HG03439 (cell line): Measurements from ENCODE around the gene SCD5.

ENCODE experiments used
- ATAC-seq: cut with Tn5 transposase; IDR thresholded peaks from one replicate; pipeline ENCODE4 v1.9.1; 2021; ENCODE audit warnings: mild to moderate bottlenecking, moderate library complexity; ENCODE audit not compliant: unreplicated experiment

Gene SCD5

DNA sequence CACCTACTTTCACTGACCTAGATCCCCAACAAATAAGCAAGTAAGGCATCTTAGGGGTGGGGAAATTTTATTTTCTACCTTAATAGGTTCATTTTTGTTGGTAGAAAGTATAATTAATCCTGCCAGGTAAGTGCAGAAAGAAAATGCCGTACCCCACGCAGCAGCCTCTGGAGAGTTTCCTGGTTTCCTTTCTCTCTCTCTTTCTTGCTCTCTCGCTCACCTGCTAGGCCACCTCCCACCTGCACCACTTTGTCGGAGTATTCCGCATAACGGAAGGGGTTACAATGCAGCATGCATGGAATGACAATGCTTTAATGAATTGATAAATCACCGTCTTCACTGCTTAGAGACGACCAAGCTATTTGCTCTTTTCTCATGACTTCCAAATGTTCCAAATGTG is 101.0 kb downstream of the SCD5 start:
- ATAC-seq = no peak

DNA sequence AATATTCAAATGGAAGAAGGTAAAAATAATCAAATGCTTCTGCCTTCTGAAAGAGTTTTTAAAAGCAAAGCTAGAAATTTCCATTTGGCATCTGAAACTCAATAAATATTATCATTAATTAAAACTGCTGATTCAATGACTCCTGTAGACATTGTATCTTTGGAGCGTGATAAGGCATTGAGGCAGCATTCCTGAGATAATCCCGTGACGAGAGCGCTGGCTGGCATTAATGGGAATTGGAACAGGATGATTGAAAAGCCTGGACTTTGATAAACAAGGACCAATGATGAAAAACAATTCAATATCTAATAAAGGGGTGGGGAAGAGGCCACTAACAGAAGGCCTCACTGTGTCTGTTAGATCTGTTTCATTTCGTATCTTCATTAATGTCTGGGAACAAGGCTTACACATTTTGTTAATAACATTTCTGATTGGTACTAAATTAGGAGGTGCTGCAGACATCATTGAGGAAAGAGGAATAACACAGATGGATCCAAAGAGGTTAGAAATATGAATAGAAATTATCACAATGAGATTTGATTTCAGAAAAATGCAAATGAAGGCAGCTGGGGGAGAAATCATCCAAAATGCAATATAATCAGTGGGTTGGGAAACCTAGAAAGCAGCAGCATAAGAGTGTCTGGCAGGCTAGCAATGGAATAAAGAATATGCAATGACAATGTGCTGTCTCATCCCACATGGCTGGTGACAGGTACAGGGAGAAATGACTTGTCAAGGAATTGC is 102.3 kb downstream of the SCD5 start:
- no peak for ATAC-seq

DNA sequence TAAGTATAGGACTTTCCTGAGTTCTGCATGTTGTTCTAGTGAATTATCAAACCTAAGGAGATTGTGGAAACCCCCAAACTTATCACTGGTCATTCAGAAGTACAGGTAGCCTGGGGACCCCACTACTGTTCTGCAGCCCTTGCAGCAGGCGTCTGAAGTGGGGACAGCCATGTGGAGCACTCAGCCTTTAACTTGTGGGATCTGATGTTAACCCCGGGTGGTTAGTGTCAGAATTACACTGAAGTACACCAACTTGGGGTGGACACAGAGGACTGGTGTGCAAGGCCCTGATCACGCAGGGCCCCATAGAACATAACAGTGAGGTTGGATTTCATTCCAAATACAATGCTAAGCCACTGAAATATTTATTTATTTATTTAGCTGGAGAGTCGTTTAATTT is 103.7 kb downstream of the SCD5 start:
- ATAC-seq = no peak

- ATAC-seq = no peak
These were observed 104.5 kb downstream of the SCD5 start for GRCh38 chr4:82694046-82694445.

- no peak for ATAC-seq
These were observed 106.4 kb downstream of the SCD5 start for GRCh38 chr4:82692101-82692780.

- ATAC-seq = no peak
These were observed 107.2 kb downstream of the SCD5 start for GRCh38 chr4:82691431-82691830.

DNA sequence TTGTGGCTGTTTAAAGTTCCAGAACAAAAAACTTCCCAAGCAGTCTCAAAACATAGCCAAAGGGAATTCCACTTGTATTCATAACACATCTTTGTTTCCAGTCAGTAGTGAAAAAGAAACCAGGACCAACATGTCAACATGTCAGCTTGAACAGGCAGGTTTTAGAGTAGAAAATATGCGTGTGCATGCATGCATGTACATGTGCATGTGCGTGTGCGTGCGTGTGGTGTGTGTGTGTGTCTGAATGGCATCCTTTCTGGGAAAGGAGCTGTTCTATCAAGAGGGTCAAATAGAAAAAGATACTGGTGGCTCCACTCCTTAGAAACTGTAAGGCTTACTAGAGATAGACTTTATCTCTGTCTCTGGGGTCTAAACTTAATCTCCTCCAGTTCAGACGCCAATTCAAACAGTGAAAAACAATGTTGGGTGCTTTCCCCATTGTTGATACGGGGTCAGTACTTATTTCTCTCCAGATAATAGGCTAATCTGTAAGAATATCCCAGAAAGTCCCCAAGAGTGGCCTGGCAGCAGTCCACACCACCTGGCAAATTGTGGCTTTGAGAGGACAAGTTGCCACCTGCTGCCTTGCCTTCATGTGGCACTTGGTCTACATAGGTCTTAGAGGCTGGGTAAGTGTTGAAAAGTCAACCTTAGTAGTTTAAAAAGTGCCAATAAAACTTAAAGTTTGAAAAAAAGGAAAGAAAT is 110.4 kb downstream of the SCD5 start:
- ATAC-seq = no peak

DNA sequence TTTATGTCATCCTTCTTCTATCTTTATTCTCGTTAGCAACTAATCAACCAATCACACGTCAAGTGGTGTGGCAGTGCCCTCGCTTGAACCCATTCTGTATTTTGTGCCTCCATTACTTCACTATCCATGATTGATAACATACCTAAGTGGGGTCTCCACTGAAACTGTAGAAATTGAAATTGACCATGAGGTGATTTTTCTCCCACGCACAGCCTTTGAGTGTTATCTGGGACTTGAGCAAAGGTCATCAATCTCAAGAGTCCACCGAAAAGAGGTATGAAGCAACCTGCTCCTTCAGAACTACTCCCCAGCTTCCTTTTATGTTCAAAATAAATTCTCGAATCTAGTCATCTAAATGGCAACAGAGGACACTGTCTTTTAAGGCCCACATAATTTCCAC is 111.1 kb downstream of the SCD5 start:
- ATAC-seq = no peak

DNA sequence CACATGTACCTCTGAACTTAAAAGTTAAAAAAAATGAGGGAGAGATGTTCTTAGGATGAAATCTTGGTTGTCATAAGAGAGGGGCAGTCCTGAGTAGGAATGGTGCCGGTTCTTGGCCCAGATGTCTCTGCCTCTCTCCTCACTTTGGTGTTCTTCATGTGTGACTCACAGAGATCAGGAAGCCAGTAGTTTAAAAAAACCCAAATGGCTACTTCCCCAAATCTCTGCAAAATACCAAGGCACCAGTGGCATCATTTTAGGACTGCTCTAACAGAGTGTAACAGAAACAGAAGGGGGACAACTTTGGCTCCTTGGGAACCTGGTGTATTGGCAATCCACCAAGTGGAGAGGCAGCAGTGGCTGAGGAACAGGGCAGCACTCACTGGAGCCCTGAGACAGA is 116.8 kb downstream of the SCD5 start:
- no peak for ATAC-seq

DNA sequence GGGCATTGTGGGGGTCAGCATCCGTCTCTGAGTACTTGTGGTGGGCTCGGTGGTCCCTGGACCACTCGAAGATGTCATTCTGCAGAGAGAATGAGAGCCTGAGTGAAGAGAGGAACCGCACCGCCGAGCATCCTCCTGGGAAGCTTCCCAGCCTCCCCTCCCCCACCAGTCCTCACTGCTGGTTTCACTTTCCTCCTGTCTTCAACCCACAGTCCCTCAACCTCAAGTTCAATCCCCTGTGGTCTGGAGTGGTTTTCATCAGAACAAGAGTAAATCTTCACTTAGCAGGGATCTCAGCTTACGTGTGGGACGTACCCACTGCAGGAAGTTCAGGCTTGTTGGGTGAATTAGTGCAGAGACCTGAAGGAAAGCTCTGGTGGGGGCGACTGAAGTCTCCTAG is 117.8 kb downstream of the SCD5 start:
- no peak for ATAC-seq

DNA sequence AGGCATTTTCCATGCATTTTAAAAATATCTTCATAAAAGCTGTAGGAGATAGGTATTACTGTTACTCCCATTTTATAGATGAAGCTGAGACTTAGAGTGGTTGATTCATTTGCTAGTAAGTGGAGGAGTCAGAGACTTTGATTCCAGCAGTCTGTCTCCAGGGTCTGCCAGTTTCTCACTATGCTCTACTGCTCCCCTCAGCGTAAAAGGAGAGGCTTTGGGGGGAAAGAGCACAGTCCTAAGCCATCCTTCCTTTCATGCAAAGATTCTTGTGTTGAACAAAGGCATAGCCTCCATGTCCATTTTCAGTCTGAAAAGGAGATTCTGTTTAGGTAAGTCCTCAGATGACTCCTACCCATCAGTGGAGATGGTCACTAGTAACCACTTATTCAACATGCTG is 119.1 kb downstream of the SCD5 start:
- ATAC-seq = no peak

GRCh38 chr4:82678051-82678450 is 120.5 kb downstream of the SCD5 start:
- ATAC-seq = no peak

- ATAC-seq = no peak
These were observed 121.3 kb downstream of the SCD5 start for GRCh38 chr4:82677327-82677726.

DNA sequence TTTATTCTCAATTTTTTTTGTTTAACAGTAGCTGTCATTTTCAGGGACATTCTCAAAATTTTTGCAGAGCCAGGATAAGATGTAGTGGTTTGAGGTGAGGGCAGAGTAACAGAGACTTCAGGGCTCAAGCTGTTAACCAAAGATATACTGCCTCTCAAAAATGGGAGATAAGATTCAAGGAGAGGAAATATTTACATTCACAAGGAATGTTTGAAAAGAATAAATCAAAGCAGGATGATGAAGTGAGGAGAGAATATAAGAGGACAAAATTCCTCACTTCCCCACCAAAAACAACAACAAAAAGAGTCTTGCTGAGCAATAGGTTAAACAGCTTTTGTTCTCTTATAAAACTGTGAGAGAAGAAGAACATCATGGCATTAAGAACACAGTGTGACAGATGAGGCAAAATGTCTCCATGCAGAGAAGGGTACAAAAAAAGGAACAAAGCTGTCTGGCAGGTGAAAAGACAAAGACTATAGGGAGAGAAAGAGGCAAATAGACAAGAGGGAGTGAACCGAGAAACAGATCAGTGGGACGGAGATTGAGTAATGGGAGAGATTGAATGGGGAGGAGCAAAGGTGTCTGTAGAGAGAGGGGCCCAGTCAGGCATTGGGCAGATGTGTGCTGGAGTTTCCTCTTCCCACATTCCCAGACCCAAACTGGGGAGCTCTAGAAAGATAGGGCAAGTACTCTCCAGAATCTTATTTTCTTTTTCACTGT is 130.7 kb downstream of the SCD5 start:
- no peak for ATAC-seq

DNA sequence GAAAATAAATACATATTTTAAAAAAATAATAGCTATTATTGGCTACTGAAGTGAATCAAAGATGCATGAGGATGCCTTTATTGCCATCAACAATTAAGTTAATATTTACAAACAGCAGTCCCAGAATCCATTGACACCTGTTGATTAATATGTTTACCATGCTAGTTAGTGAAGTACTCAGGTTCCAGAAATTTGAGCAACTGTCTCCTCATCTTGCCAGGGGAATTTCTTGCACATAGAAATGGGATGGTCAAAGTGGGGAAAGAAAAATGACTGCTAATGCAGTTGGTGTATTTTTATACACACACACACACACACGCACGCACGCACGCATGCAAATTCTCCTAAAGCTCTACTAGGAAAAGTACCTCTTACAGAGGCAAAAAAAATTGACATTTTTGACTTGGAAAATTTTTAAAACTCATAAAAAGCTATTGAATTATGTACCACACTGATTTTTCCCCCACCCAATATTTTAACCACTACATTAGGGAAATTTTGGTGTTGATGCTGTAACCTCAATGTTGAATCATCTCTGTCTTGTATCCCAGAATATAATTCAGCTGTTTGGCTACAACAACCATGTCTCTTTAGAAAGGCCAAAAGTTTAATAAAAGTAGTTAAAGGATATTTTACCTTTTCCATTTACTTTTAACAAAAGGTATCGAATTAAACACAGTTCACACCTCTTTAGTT is 131.5 kb downstream of the SCD5 start:
- ATAC-seq = no peak

DNA sequence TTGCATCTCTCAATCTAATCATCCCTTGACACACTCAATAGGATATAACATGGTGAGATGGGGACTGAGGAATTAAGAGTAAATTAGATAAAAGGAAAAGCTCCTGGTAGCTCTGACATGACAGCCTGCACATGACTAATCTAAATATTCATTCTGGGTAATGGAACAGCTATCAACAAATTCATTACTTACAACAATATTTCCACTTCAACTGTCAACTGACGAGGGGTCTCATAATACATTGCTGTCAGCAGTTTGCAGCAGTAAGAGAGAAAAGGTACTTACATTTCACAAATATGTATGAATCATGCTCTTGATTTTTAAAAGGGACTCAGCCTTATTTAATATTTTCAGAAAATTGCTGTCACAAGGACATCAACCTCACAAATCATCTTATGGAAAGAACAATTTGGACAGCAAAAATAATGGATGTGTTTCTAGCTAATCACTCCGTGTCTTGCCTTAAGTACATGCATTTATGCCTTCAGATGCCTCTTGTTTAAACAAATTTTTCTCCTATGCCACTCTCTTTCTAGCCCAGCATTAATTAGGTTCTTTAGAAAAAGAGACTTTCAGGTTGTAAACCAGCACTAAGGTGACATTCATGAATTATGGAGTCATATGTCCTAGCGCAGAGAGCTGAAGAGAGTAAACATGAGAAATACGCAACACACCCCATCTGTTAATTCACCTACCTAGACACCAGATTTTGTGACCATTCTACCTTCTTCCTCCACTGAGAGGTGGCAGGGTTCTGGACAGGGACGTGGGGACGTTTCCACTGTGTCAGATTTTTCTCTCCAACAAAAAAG is 137.2 kb downstream of the SCD5 start:
- ATAC-seq = no peak

DNA sequence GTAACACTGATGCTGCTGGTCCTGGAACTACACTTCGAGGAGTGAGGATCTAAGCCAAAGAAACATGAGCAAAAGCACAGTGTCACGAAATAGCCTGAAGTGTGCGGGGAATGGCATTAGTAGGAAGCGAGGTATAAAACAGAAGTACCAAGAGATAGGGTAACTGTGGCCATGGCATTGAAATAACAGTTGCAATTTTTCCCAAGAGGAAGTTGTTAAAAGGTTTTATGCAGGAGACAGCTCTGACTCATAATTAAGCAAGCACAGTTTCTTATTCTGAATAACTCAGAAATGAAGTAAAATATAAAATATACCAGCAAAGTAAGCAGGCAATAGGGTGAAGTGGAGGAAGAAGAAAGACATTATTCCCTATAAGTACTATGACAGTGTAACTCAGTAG is 146.5 kb downstream of the SCD5 start:
- ATAC-seq = no peak

DNA sequence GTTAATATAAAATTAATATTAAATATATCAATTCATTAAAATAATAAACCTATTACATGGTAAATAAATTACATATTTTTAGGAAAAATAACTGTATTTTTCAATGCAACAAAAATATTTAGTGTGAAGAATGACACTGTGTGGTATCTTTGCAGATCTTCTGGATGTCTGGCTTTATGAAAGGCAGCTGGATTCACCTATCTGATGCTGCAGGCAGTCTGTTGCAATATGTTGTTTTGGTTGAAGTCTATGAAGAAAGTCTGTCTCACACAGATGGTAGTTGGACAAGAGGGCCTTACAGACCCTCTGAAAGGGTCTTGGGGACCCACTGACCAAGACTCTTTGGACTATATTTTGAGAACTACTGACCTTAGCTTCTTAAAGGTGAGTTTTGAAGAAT is 147.7 kb downstream of the SCD5 start:
- no peak for ATAC-seq

- no peak for ATAC-seq
These were observed 150.2 kb downstream of the SCD5 start for GRCh38 chr4:82648356-82648755.

DNA sequence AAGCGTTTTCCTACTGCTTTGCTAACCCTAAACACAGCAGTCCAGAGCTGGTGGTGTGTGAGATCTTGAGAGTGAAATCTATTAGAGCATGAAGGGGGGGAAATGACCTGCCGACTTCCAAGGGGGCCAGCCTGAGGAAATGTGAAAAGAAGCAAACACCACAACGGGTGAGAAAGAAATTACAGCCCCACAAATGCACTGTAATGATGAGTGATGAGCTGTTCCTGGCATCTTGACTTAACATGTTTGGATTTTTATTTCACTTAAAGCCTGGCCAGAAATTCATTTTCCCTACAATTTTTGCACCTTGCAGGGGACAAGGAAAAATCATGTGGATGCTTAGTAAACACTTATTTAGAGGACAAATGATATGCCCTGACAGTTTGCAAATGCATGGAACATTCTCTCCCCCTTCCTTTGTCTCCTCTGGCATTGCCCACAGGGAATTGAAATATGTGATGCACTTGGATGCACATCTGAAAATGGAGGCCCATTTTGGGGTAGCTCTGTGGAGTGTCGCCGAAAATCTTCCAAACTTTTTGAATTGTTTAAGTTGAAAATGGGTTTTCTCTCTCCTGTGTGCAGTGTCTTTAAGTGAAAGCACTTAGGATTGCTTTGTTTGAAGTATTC is 152.5 kb downstream of the SCD5 start:
- no peak for ATAC-seq
